ENCODE measurements around the gene MFN2. TPM values are rescaled to one million over a fixed set of nuclear protein-coding genes. Genes with fewer than 3 reads are reported as not detected.

MFN2 gene
- total RNA-seq = 100 to 1,000 TPM in 2 of 4 donors, 10 to 100 TPM in 2; 80.0 to 131 (median 111) TPM

GRCh38 chr1:11979851-11980675 lies at the start of gene MFN2:
TSS of gene MFN2 (plus strand) at chr1:11980444. CDS start at chr1:11989169, 8,725 bp downstream.
- Histone ChIP-seq H3K4me1 (peaks cover 17 to 24% of the 10 kb centered on the region in 2 donors), H3K4me3 (replicated peaks in 1 of 3) (peak within 1 kb of the TSS; percentile 37 to 89 (median 77)), H3K9me3 (no peaks in the 10 kb centered on the region), H3K27ac (peak within 1 kb of the TSS; percentile 87 to 99 (median 98)), H3K27me3 (no peaks in the 10 kb centered on the region), H3K36me3 (peaks cover 22 to 29% of the 10 kb centered on the region in 2 donors)
- 0 to 3% methylated on average over 8 to 30 of the region's 74 CpGs for WGBS, 2 donors
- TF ChIP-seq POLR2A (IDR thresholded peaks at IDR 0.05) (peak in 1 of 2 donors; percentile 77), CTCF (IDR thresholded peaks at IDR 0.05) (no peak)
- intact Hi-C loops (cut with DNase I) = loop anchor here (5.0 to 10.0 kb wide), 2 partner anchors 43 to 65 kb away; no protein-coding TSS in a partner anchor
- DNase-seq = peak; percentile 98

- intact Hi-C loops (cut with DNase I) = no loop called here
- 63 to 65% methylated on average over 7 of the region's 7 CpGs for WGBS, 2 donors
- DNase-seq = no peak
Measured at GRCh38 chr1:11930571-11931445, 49.4 kb upstream of the MFN2 start.

GRCh38 chr1:11931845-11932244 lies 48.4 kb upstream of the MFN2 start:
- no peak for DNase-seq
- TF ChIP-seq CTCF (IDR thresholded peaks at IDR 0.05) (no peak), POLR2A (IDR thresholded peaks at IDR 0.05) (no peak)
- Histone ChIP-seq H3K9me3 (no peaks in the 10 kb centered on the region), H3K4me3 (replicated peaks in 1 of 3) (no peak overlapping the region), H3K27me3 (no peaks in the 10 kb centered on the region), H3K27ac (no peak overlapping the region), H3K36me3 (no peaks in the 10 kb centered on the region), H3K4me1 (peaks cover 5 to 39% of the 10 kb centered on the region in 2 donors)
- 90 to 92% methylated on average over 10 of the region's 10 CpGs for WGBS, 2 donors
- intact Hi-C loops (cut with DNase I) = no loop called here

More at GRCh38 chr1:11930571-11931445, 49.4 kb upstream of the MFN2 start:
- no peaks in the 10 kb centered on the region for H3K9me3 ChIP-seq
- no peaks in the 10 kb centered on the region for H3K27me3 ChIP-seq
- H3K4me3 ChIP-seq (replicated peaks in 1 of 3) = no peak overlapping the region
- no peaks in the 10 kb centered on the region for H3K36me3 ChIP-seq
- H3K4me1 ChIP-seq = peaks cover 5 to 39% of the 10 kb centered on the region in 2 donors
- H3K27ac ChIP-seq = no peak overlapping the region
- TF ChIP-seq CTCF (IDR thresholded peaks at IDR 0.05) (no peak), POLR2A (IDR thresholded peaks at IDR 0.05) (no peak)

- intact Hi-C loops (cut with DNase I) = loop anchor here (5.0 kb wide), 1 partner anchor 43 kb away; no protein-coding TSS in a partner anchor
- TF ChIP-seq CTCF (IDR thresholded peaks at IDR 0.05) (no peak), POLR2A (IDR thresholded peaks at IDR 0.05) (peak in 1 of 2 donors; percentile 87)
Measured at GRCh38 chr1:11934302-11935056, 45.8 kb upstream of the MFN2 start, which contains the start of gene PLOD1. TSS of gene PLOD1 (plus strand) at chr1:11934717. CDS start at chr1:11934780, 63 bp downstream.

More at GRCh38 chr1:11934302-11935056, 45.8 kb upstream of the MFN2 start, which contains the start of gene PLOD1:
- H3K9me3 ChIP-seq = no peaks in the 10 kb centered on the region
- peak within 1 kb of the TSS; percentile 29 to 93 (median 47) for H3K4me3 ChIP-seq (replicated peaks in 1 of 3)
- 1 to 3% methylated on average over 14 to 15 of the region's 55 CpGs for WGBS, 2 donors
- H3K27ac ChIP-seq = peak within 1 kb of the TSS; percentile 78 to 92 (median 80)
- H3K4me1 ChIP-seq = peaks cover 3 to 37% of the 10 kb centered on the region in 2 donors
- H3K36me3 ChIP-seq = no peaks in the 10 kb centered on the region
- peak; percentile 85 to 89 for DNase-seq
- no peaks in the 10 kb centered on the region for H3K27me3 ChIP-seq
